Endothelial cell (in vitro differentiated cells): ENCODE measurements around the gene DNAAF9. TPM values are rescaled to one million over a fixed set of nuclear protein-coding genes. Genes with fewer than 3 reads are reported as not detected.

Experiments
- DNase-seq: peaks from one replicate; pipeline ENCODE4 v3.0.0; 2021; ENCODE audit warnings: low spot score
- H3K27ac Mint-ChIP-seq: one replicate; pipeline ENCODE4 v1.8.0; 2021; ENCODE audit warnings: mixed read lengths, inconsistent platforms; ENCODE audit not compliant: unreplicated experiment
- H3K27me3 Mint-ChIP-seq: one replicate; pipeline ENCODE4 v1.8.0; 2021; ENCODE audit warnings: mild to moderate bottlenecking, moderate library complexity, mixed read lengths, inconsistent platforms; ENCODE audit not compliant: unreplicated experiment
- H3K36me3 Mint-ChIP-seq: one replicate; pipeline ENCODE4 v1.8.0; 2021; ENCODE audit warnings: mild to moderate bottlenecking, low read depth, mixed read lengths, inconsistent platforms; ENCODE audit not compliant: unreplicated experiment
- H3K4me1 Mint-ChIP-seq: one replicate; pipeline ENCODE4 v1.8.0; 2021; ENCODE audit warnings: mild to moderate bottlenecking, mixed read lengths, inconsistent platforms; ENCODE audit not compliant: unreplicated experiment
- H3K4me3 Mint-ChIP-seq: one replicate; pipeline ENCODE4 v1.8.0; 2021; ENCODE audit warnings: mild to moderate bottlenecking, mixed read lengths, inconsistent platforms; ENCODE audit not compliant: unreplicated experiment
- H3K9me3 Mint-ChIP-seq: one replicate; pipeline ENCODE4 v1.8.0; 2021; ENCODE audit warnings: mixed read lengths, inconsistent platforms; ENCODE audit not compliant: unreplicated experiment
- CTCF ChIP-seq: fragments of 200-600 bp; sonication (generic); IDR thresholded peaks from one replicate; pipeline ENCODE4 v1.5.0; 2021; ENCODE audit warnings: antibody characterized with exemption; ENCODE audit not compliant: unreplicated experiment
- long read RNA-seq: library from polyadenylated mRNA; unstranded; transcript quantifications from one replicate; pipeline ENCODE4 v2.0.0, GENCODE V29; 2020; ENCODE audit not compliant: unreplicated experiment
- total RNA-seq: library from RNA; stranded (reverse); fragmentation: NEBNext Ultra II Directional; extraction: Animal tissue kit (Norgen Biotek cat#: 25700); gene quantifications from one replicate; pipeline ENCODE4 v1.2.1, GENCODE V29; 2021; ENCODE audit not compliant: unreplicated experiment

DNAAF9 gene
- 18.8 TPM for total RNA-seq
- long read RNA-seq, partial matches to known transcripts, result 1 of 2 reads
- long read RNA-seq, other reads (novel, unspliced or antisense), result 1 of 2 reads

GRCh38 chr20:3407040-3407770 is at the start of gene DNAAF9:
DNAAF9 (minus strand) TSS chr20:3407669; CDS start chr20:3407557, 112 bp downstream.
- Mint-ChIP-seq H3K9me3 (no peaks in the 10 kb centered on the region), H3K27me3 (peaks cover 6% of the 10 kb centered on the region), H3K27ac (peak within 1 kb of the TSS; percentile 89), H3K4me1 (peaks cover 24% of the 10 kb centered on the region), H3K36me3 (no peaks in the 10 kb centered on the region), H3K4me3 (peak within 1 kb of the TSS; percentile 93)
- DNase-seq, result no peak
- peak; percentile 57 for TF ChIP-seq CTCF

DNA sequence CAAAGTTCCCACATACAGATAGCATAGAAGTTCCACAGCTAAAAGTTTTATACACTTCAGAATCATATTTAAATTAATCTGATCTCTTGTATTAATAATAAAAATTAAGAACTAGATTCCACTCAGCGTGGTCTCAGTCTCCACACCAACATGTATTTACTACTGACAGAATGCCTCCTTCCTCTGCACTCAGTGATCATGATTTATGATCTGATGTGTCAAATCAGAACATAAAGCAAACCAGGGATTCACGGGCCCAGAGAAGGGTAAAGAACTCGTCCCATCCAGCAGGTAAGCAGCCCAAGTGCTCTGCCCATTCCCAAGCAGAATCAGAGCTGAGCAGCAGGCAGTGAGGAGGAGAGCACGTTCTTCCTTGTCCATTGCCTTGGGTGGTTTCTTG is 49.2 kb upstream of the DNAAF9 start:
- Mint-ChIP-seq H3K4me1 (peaks cover 9% of the 10 kb centered on the region), H3K9me3 (no peaks in the 10 kb centered on the region), H3K4me3 (no peak overlapping the region), H3K27me3 (peaks cover 7% of the 10 kb centered on the region), H3K36me3 (no peaks in the 10 kb centered on the region), H3K27ac (no peak overlapping the region)
- DNase-seq, result no peak
- no peak for TF ChIP-seq CTCF

- no peak overlapping the region for H3K27ac Mint-ChIP-seq
- no peaks in the 10 kb centered on the region for H3K36me3 Mint-ChIP-seq
- peaks cover 5% of the 10 kb centered on the region for H3K27me3 Mint-ChIP-seq
- DNase-seq, result no peak
- no peaks in the 10 kb centered on the region for H3K9me3 Mint-ChIP-seq
- H3K4me1 Mint-ChIP-seq, result peaks cover 3% of the 10 kb centered on the region
- no peak overlapping the region for H3K4me3 Mint-ChIP-seq
- no peak for TF ChIP-seq CTCF
These were observed 47.4 kb upstream of the DNAAF9 start for GRCh38 chr20:3454831-3455230.

DNA sequence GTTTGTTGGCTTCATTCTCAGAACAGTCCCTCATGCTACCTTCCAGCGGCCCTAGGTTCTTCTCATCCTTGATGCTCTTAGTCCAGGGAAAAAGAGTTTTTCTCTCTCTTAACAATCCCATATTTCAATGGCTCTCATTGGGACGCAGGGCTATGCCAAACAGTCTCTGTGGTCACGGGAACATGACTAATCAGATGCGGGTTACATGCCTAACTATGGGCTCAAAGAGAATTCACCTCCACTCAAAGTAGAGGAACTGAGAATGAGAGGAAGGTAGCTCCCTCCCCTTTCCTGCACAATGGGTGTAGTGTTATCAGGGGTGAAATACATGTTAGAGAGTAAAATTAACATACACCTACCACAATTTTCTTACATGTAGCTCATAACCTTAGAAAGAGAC is 45.2 kb upstream of the DNAAF9 start:
- Mint-ChIP-seq H3K36me3 (no peaks in the 10 kb centered on the region), H3K4me1 (peaks cover 3% of the 10 kb centered on the region), H3K27me3 (no peaks in the 10 kb centered on the region), H3K9me3 (no peaks in the 10 kb centered on the region), H3K4me3 (no peak overlapping the region), H3K27ac (no peak overlapping the region)
- DNase-seq, result no peak
- TF ChIP-seq CTCF, result no peak

DNA sequence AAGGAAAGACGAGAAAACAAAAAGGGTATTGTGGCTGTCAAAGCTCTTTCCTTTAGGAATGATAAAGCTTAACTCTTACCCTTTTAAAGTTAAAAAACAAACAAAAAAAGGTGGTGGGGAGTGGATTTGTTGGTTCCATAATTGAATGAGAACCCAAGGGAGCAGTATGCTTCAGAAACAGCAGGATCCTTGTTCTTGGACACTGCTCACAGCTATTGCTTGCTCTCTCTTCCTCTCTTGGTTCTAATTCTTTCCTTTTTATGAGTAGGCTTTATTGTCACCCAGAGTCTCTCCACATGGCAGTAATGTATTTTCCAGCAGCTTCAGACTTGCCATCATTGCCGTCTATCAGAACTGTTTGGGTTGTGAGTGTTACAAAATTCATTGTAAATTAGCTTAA is 44.7 kb upstream of the DNAAF9 start:
- TF ChIP-seq CTCF, result no peak
- no peaks in the 10 kb centered on the region for H3K36me3 Mint-ChIP-seq
- H3K4me3 Mint-ChIP-seq, result no peak overlapping the region
- DNase-seq, result no peak
- H3K4me1 Mint-ChIP-seq, result peaks cover 3% of the 10 kb centered on the region
- no peak overlapping the region for H3K27ac Mint-ChIP-seq
- H3K27me3 Mint-ChIP-seq, result no peaks in the 10 kb centered on the region
- H3K9me3 Mint-ChIP-seq, result no peaks in the 10 kb centered on the region
